Measurements from ENCODE around the gene APCDD1L.

DNA sequence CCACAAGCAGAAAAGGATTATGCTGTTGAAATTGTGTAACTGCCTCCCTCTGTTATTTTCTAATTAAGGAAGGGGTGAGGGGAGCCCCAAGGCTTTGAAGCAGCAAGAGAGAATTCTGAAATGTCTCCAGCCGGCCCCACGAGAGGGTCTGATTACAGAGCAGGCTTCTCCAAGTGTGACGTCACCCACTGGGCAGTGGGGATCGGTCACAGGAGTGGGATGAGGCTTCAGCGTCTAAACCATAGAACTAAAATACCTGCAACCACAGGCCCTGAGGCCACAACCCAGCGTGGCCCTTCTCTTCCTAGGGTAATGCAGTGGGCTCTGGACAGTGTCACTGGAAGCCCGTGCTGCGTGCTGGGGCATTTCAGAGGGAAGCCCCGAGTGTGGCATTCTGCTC is 38.6 kb upstream of the APCDD1L start:
- TF ChIP-seq, protein P1, sequence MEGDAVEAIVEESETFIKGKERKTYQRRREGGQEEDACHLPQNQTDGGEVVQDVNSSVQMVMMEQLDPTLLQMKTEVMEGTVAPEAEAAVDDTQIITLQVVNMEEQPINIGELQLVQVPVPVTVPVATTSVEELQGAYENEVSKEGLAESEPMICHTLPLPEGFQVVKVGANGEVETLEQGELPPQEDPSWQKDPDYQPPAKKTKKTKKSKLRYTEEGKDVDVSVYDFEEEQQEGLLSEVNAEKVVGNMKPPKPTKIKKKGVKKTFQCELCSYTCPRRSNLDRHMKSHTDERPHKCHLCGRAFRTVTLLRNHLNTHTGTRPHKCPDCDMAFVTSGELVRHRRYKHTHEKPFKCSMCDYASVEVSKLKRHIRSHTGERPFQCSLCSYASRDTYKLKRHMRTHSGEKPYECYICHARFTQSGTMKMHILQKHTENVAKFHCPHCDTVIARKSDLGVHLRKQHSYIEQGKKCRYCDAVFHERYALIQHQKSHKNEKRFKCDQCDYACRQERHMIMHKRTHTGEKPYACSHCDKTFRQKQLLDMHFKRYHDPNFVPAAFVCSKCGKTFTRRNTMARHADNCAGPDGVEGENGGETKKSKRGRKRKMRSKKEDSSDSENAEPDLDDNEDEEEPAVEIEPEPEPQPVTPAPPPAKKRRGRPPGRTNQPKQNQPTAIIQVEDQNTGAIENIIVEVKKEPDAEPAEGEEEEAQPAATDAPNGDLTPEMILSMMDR (IDR thresholded peaks at IDR 0.05; ENCODE audit: insufficient read depth, low read length), result no peak
- TF ChIP-seq, protein P2, sequence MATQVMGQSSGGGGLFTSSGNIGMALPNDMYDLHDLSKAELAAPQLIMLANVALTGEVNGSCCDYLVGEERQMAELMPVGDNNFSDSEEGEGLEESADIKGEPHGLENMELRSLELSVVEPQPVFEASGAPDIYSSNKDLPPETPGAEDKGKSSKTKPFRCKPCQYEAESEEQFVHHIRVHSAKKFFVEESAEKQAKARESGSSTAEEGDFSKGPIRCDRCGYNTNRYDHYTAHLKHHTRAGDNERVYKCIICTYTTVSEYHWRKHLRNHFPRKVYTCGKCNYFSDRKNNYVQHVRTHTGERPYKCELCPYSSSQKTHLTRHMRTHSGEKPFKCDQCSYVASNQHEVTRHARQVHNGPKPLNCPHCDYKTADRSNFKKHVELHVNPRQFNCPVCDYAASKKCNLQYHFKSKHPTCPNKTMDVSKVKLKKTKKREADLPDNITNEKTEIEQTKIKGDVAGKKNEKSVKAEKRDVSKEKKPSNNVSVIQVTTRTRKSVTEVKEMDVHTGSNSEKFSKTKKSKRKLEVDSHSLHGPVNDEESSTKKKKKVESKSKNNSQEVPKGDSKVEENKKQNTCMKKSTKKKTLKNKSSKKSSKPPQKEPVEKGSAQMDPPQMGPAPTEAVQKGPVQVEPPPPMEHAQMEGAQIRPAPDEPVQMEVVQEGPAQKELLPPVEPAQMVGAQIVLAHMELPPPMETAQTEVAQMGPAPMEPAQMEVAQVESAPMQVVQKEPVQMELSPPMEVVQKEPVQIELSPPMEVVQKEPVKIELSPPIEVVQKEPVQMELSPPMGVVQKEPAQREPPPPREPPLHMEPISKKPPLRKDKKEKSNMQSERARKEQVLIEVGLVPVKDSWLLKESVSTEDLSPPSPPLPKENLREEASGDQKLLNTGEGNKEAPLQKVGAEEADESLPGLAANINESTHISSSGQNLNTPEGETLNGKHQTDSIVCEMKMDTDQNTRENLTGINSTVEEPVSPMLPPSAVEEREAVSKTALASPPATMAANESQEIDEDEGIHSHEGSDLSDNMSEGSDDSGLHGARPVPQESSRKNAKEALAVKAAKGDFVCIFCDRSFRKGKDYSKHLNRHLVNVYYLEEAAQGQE (IDR thresholded peaks at IDR 0.05; ENCODE audit: insufficient replicate concordance, low read depth), result no peak

All from HL-60 (cell line).